Activated CD4-positive, alpha-beta T cell treated with anti-CD3 and anti-CD28 coated beads, Interleukin-2, amount 50 U/mL, for 1 hour (primary cell): Measurements from ENCODE around the gene TMEM208.

Experiments used
- DNase-seq: peaks from one replicate; pipeline ENCODE4 v3.0.0-alpha.2; 2020

TMEM208 gene

DNA sequence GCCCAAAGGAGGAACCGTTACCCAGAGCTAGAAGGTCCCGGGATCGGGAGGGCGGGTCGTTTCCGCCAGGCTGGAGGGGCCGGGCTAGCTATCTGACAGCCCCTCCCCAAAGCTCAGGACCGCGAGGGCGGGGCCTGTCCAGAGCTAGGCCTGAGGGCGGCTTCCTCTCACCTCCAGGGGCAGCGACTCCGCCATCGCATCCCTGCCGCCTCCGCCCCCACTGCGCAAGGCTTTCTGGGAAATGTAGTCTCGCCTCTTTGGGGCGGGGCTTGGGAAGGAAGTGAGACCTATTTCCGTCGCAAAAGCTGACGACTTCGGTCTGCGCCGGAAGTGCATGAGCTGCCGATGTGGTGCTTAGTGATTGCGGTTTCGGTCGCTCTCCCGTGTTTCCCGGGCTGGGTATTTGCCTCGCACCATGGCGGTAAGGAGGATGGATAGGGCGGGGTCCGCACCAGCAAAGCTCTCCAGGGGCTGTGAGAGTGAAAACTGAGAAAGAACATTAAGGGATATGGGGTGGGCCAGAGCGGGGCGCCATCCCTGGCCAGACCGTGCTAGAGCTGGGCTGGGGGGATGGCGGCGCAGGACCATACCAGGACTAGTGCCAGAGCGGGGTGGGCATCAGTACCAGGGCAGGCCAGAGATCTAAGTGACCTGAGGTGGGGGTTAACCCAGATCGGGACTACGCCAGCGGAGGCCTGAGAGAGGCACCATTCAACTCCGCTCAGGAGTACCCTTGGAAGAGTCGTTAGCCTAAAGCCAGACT is at the start of gene TMEM208:
TSS of gene TMEM208 (plus strand) at position 327 of the 763 bp plus-strand sequence. CDS start at position 416, 89 bp downstream.
- peak; percentile 98 for DNase-seq

- peak; percentile 62 for DNase-seq
Measured at GRCh38 chr16:67177743-67178699, 48.9 kb upstream of the TMEM208 start.

GRCh38 chr16:67179421-67180080 is 47.4 kb upstream of the TMEM208 start:
- no peak for DNase-seq

DNA sequence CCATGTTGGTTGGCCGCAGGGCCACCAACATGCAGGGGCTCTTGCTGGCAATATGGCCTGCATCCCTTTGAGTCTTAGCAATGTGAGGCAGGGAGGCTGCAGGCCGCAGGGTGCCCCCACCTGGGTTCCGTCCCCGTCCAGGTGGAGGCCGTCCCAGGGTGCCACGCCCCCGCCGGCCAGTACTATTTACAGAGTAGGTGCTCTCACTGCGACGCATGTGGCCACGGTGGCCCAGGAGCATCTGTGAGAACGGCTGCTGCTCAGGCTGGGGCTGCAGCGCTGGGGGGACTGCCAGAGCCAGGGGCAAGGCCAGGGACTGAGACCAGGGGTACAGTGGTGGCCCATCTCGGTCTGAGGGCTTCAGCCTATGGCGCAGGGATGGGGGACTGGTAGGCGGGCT is 46.8 kb upstream of the TMEM208 start:
- DNase-seq, result no peak

- no peak for DNase-seq
Measured at GRCh38 chr16:67181346-67181745, 45.6 kb upstream of the TMEM208 start.

DNA sequence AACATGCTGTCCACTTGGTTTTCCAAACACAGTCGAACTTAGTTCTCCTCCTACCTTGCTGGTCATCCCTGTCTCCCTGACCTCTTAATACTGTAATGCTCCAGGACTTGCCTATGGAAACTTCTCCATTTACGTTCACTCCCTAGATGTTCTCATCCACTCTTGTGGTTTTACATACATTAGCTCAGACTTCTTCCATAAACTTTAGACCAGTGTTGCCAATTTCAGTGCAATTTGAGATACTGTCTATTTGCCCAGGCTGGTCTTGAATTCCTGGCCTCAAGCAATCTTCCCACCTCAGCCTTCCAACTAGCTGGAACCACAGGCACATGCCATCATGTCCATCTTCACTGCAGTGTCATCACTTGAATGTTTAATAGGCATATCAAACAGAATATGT is 44.6 kb upstream of the TMEM208 start:
- DNase-seq, result no peak

- DNase-seq, result no peak
Measured at GRCh38 chr16:67183284-67183626, 43.7 kb upstream of the TMEM208 start.

- peak; percentile 90 for DNase-seq
Measured at GRCh38 chr16:67183627-67184452, 43.1 kb upstream of the TMEM208 start, which contains the start of gene MATCAP1. Gene MATCAP1, minus strand, starts transcription at chr16:67183963. Its CDS starts 3,353 bp downstream, at chr16:67180610.

GRCh38 chr16:67184453-67184994 is 42.4 kb upstream of the TMEM208 start:
- DNase-seq, result no peak

DNA sequence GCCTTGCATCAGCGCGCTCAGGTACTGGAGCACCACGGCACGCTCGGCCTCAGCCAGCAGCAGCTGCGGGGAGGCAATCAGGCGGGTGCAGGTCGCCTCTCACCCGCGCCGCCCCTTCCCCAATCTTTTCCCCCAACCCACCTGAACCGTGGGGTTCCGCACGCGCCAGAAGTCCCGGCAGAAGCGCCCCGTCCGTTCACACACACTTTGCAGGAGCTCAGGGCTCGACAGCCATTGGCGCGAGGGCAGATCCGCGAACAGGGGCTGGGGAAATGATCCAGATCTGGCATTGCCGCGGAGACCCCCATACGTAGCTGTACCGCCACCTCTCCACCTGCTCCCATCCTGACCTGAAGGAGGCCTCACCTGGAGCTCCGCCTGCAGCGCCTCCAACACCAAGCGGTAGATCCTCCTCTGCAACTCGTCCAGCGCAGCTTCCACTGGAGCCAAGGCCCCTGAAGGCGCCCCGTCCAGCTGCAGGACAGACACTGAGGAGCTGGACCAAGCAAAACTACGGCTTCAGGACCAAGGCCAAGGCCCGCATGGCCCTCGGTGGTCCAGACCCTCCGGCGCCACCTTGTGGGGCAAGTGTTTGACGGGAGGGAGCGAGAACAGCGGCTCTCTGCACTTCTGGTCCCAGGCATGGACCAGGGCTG is 41.8 kb upstream of the TMEM208 start:
- peak; percentile 87 for DNase-seq

- no peak for DNase-seq
Measured at GRCh38 chr16:67185651-67186134, 41.2 kb upstream of the TMEM208 start.

DNA sequence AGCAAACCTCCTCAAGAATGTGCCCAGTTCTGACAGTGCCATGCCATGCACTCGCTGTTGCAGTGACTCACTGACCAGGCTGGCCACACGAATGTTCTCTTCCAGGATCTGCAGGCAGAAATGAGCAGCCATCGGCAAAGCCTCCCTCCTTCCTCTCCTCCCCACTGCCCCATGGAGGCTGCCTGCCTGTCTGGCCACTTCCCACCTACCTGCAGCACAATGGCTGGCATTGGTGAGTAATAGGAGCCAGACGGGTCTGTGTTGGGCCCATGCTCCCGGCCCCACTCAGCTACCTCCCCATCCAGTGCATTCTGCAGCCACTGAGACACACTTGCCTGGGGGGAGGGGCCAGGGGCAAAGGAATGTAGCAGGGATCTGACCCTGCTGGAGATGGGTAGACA is 40.4 kb upstream of the TMEM208 start:
- no peak for DNase-seq

DNA sequence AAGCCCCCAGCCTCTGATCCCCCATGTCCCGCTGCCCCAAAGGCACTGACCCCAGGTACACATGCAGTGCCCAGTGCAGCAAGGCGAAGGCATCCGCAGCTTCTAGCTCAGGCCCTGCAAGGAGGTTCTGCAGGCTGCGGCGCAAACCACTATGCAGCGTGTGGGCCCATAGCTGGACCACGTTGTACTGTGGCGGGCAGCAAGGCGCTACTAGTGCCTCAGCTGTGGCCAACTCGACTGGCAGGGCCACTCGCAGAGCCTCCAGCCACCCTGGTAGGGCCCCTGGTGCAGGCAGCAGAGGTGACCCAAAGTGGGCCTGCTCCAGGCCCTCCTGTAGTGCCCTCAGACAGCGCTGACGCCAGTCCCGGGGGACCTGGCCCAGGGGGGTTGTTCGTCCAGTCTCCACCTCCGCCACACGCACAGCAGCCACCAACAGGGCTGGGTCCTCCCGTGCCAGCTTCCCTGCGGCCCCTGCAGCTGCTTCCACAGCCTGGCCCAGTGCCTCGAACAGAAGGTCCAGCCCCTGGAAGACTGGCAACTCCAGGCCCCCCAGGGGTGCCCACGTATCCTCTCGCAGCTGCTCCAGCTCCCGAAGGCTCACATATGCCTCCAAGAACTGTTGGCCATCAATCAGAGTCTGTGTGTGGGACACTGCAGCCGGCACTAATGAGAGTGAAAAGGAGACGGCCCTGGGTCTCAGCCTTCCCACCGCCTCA is 39.6 kb upstream of the TMEM208 start:
- no peak for DNase-seq

GRCh38 chr16:67188323-67188722 is 38.6 kb upstream of the TMEM208 start:
- no peak for DNase-seq

GRCh38 chr16:67188798-67189197 is 38.1 kb upstream of the TMEM208 start:
- no peak for DNase-seq

- DNase-seq, result no peak
Measured at GRCh38 chr16:67190041-67190440, 36.9 kb upstream of the TMEM208 start, which contains the start of gene EXOC3L1. Gene EXOC3L1, minus strand, starts transcription at chr16:67190136. Its CDS starts 460 bp downstream, at chr16:67189676.

DNA sequence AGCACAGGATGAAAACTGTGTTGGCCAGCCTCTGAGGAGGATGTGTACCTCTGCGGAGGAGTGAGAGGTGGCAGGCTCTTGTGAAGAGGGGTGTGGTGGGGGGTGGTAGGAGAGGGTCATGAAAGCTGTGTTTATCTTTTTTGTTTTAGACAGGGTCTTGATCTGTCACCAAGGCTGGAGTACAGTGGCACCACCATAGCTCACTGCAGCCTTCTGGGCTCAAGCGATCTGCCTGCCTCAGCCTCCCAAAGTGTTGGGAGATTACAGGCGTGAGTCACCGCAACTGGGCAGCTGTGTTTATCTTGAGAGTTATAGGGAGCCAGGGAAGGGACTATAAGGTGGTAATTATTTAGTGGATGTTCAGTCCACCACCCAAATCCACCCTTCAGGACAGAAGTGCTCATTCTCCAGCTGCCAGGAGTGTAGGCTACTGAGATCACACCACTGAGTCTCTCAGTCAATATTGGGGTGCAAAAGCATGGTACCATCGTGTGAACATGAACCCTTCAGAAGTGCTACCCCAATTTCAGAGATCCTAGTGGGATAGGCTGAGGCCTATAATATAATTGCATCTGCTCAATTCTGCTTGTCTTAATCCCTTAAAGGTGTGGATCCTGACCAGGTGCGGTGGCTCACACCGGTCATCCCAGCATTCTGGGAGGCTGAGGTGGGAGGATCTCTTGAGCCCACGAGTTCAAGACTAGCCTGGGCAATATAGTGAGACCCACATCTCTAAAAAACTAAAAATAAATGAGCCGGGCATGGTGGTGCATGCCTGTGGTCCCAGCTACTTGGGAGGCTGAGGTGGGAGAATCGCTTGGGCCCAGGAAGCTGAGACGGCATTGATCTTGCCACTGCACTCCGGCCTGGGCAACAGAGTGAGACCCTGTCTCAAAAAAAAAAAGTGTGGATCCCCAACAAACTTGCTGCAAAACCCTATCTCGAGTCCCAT is 36.2 kb upstream of the TMEM208 start:
- no peak for DNase-seq

- DNase-seq, result no peak
Measured at GRCh38 chr16:67191411-67191994, 35.4 kb upstream of the TMEM208 start.
